AG10803 (cell line): ENCODE data around the gene DNAJC27.
A peak's percentile ranks its signal among the peaks of the same experiment; 100 is the strongest.

Experiments used
- DNase-seq: peaks from one replicate; pipeline ENCODE4 v3.0.0; 2010; ENCODE audit warnings: low read depth
- H3K4me3 ChIP-seq: 2 replicates; pipeline ENCODE4 v1.5.1; 2011; ENCODE audit warnings: mild to moderate bottlenecking, low read length, control low read depth
- CTCF ChIP-seq: conservative IDR thresholded peaks from 2 replicates; pipeline ENCODE4 v1.5.1; 2011; ENCODE audit warnings: mild to moderate bottlenecking, low read length, control low read depth, inconsistent platforms

The DNAJC27 gene

GRCh38 chr2:24917086-24917485, 54.7 kb downstream of the DNAJC27 start:
- DNase-seq, result peak; percentile 40
- no peak for TF ChIP-seq CTCF
- H3K4me3 ChIP-seq, result no peak overlapping the region

- no peak for DNase-seq
- no peak overlapping the region for H3K4me3 ChIP-seq
- no peak for TF ChIP-seq CTCF
Measured at GRCh38 chr2:24915796-24916195, 56.0 kb downstream of the DNAJC27 start.

- DNase-seq, result no peak
- TF ChIP-seq CTCF, result no peak
Measured at GRCh38 chr2:24915175-24915574, 56.6 kb downstream of the DNAJC27 start.

GRCh38 chr2:24914713-24915112, 57.0 kb downstream of the DNAJC27 start:
- no peak for TF ChIP-seq CTCF
- H3K4me3 ChIP-seq, result no peak overlapping the region
- DNase-seq, result no peak

More at GRCh38 chr2:24915175-24915574, 56.6 kb downstream of the DNAJC27 start:
- H3K4me3 ChIP-seq, result no peak overlapping the region

- DNase-seq, result no peak
- TF ChIP-seq CTCF, result no peak
- H3K4me3 ChIP-seq, result no peak overlapping the region
Measured at GRCh38 chr2:24913911-24914310, 57.8 kb downstream of the DNAJC27 start.

- no peak for DNase-seq
- TF ChIP-seq CTCF, result no peak
- H3K4me3 ChIP-seq, result no peak overlapping the region
Measured at GRCh38 chr2:24912986-24913385, 58.8 kb downstream of the DNAJC27 start.

GRCh38 chr2:24912523-24912922, 59.2 kb downstream of the DNAJC27 start:
- H3K4me3 ChIP-seq, result no peak overlapping the region
- no peak for DNase-seq
- TF ChIP-seq CTCF, result no peak
